ENCODE data around the gene COL6A1.

DNA sequence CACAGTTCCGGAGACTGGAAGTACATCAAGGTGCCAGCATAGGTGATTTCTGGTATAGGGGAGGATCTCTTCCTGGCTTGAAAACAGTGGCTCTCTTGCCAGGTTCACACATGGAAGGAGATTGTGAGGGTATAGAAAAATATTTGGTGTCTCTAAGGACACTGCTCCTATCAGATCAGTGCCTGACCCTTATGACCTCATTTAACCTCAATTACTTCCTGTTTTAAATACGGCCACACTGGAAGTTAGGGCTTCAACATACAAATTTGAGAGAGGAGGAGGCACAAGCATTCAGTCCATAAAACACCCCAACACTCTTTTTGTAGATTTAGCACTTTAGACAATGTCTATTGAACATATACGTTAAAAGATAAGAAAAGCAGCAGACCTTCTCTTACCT lies 37.0 kb downstream of the COL6A1 start:
- TF ChIP-seq EZH2 (IDR thresholded peaks at IDR 0.05; ENCODE audit: borderline replicate concordance, low read length) (no peak), CTCF (IDR thresholded peaks at IDR 0.05; ENCODE audit: low read length) (no peak)
